DND-41 (cell line): Measurements from ENCODE around the gene CDS1.

Experiments used
- CTCF ChIP-seq: IDR thresholded peaks from 2 replicates; pipeline ENCODE4 v1.5.1; 2012; ENCODE audit warnings: borderline replicate concordance, low read length, moderate library complexity, mild to moderate bottlenecking; ENCODE audit not compliant: poor library complexity, severe bottlenecking; ENCODE audit errors: extremely low read depth
- EZH2 ChIP-seq: IDR thresholded peaks from 3 replicates; pipeline ENCODE4 v1.6.1; 2012; ENCODE audit warnings: borderline replicate concordance, low read depth, mild to moderate bottlenecking, moderate library complexity, low read length, inconsistent platforms; ENCODE audit not compliant: severe bottlenecking

GRCh38 chr4:84673475-84674240, 90.7 kb downstream of the CDS1 start:
- no peak for TF ChIP-seq CTCF
- no peak for TF ChIP-seq EZH2
